HS-27A (cell line): Measurements from ENCODE around the gene CGNL1.

Source experiments
- DNase-seq: peaks from one replicate; pipeline ENCODE4 v3.0.0-alpha.2; 2012; ENCODE audit warnings: low read depth, missing footprints

The CGNL1 gene

GRCh38 chr15:57500979-57501576, 124.8 kb downstream of the CGNL1 start:
- no peak for DNase-seq

DNA sequence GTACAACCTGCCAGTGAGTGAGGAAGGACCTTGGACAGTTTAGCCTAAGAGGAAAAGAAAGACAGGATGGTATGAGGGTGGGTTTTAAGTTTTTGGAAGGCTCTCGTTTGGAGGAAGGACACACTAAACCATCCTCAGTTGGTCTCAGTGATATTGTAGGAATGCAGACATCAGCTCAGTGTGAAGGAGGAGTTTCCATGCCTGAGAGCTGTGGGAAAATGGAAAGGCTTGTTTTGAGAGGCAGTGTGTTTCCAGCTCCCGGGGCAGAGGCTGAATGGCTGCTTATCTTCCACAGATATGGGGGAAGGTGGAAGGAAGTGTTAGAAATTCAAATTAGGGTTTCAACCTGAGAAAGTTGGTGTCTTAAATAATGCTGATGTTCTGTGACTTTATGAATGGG, 125.8 kb downstream of the CGNL1 start:
- DNase-seq: no peak

DNA sequence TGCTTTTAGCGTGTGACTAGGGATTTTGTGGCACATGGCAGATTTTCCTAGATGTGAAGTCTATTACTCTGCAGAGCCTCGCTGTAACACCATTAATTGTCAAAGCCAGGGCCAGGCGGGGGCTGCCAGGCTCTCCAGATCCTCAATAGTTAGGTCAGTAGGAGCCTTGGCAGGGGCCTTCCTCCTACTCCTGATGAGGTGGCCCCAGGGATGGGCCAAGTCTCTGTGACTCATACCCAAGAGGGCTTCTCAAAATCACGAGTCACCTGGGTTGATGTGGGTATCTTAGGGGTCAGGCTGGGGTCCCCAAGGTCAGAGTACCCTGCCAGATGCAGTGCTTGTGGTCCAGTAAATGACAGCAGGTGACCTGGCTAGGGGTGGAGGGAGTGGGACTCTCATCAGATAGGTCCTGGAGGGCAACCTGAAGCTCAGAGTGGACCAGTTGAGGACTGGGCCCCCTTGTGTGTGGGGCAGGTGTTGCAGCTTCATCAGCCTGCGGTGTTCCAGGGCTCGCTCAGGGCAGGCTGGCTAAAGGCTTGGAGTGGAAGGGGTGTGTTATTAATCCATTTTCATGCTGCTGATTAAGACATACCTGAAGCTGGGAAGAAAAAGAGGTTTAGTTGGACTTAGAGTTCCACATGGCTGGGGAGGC, 126.9 kb downstream of the CGNL1 start:
- DNase-seq: no peak

DNA sequence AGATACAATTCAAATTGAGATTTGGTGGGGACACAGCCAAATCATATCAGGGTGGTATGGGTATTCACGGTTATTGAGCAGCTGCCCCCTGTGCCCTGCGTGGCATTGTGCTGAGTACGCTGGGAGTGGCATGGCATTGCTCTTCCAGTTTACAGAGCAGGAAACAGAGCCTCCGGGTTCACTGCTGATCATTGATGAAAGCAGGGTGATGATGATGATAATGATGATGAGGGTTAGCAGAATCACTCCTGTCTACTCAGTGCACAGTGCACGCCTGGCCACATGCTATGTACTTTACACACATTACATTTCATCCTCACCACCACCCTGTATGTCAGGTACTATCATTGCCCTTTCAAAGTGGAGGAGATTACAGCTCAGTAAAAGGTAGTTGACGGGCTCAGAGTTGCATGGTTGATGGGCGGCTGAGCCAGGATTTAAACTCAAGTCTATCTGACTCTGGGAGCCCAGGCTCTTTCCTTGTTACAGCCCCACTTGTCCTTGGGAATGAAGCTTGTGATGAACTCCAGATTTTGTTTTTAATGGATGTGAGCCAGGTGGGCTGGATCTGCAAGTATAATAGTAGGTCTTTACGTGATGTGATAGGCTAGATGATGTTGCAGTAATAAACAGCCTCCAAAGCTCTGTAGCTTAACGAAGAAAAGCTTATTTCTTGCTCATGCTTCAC, 127.8 kb downstream of the CGNL1 start:
- DNase-seq: no peak

DNA sequence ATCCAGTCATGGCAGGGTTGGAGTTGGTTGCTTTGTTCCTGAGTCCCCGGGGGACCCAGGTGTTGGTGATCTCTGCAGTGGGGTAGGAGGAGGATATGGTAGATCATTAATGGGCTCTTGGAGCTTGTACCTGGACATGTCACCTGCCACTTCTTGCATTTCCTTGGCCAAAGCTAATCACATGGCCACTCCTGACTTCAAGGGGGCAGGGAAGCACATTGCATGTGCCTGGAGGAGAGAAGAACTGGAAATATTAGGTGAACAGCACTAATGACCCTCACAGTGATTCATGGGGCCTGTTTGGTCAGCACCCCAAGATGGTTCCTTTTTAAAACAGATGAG, 128.3 kb downstream of the CGNL1 start:
- DNase-seq: no peak

DNA sequence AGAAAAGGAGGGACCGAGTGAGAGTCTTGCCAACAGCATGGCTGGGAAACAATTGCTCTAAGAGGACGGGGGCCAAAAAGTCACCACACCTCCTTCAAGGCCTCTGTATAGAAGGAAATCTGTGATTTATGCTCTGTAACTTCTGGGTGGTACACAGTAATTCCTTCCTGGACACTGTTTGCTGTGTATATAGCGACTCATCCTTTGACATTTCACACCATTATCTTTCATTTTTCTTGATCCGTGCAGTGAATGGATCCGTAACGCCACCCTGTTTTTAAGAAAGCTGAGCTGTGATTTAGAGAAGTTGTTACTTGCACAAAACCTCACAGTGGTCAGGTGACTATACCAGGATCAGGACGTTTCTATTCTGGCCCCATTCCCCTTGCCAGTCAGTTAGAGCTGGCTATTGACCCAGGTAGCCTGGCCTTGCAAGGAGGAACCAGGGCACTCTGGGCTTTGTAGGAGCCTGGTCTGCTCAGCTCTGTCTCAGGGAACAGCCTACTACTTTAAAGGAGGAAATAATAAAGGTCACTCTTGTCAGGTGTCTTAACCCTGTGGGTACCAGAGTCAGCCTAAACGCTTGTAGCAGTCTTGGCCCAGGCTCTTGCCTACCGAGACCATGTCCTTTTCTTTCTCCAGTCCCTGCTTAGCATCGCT, 128.9 kb downstream of the CGNL1 start:
- DNase-seq: no peak

- DNase-seq: no peak
Observed at GRCh38 chr15:57505949-57506391, 129.7 kb downstream of the CGNL1 start.

DNA sequence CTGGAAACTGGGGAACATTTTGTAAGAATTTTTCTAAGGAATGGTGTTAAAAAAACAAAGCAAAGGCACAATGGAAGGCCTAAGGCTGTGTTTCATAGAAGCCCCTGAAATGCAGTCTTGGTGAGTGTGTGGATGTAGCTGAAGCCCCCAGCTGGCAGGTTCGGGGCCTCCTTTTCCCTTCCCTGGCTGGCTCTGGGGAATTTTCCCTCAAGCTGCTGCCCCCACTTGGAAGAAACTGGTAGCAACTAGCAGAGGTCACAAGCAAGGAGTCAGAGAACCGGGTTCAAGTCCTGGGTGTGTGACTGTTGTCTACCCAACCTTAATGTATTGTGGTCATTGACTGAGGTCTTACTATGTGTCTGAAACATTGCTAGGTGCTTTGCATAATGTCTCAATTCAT, 130.1 kb downstream of the CGNL1 start:
- no peak for DNase-seq

DNA sequence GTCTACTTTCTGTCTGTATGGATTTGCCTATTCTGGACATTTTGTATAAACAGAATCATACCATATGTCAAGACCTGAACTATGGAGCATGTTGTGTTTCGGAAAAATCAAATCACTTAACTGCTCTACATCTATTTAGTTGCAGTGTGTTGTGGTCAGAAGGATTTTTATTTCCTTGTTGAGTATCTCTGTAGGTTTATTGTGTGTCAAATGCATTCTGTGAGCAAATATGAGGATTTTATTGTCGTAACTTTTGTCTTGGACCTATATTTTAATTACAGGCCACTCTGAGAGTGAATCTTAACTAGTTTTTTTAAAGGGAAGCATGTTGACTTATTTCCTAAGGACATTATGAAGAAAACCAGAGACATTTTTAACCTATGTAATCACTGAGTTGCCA, 130.8 kb downstream of the CGNL1 start:
- DNase-seq: no peak

GRCh38 chr15:57509126-57509525, 132.8 kb downstream of the CGNL1 start:
- DNase-seq: no peak

DNA sequence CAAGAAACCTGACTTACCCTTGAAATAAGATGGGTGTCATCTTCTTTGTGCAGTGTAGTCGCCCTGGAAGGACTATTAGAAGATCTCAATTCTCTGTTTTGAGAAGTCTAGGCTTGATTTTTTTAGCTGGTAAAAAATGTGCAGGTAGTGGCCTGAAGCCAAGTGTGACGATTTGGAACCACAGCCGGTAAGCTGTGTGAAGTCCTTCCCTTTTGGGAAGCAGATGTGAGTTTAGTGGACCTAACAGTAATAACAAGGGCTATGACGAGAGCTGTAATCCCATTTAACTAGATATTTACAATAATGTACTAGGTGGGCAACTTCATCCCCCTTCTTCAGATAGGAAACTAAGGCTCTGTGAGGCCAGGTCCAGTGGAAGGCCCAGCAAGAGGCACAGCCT, 133.7 kb downstream of the CGNL1 start:
- DNase-seq: no peak

- DNase-seq: no peak
Observed at GRCh38 chr15:57510647-57511046, 134.3 kb downstream of the CGNL1 start.

DNA sequence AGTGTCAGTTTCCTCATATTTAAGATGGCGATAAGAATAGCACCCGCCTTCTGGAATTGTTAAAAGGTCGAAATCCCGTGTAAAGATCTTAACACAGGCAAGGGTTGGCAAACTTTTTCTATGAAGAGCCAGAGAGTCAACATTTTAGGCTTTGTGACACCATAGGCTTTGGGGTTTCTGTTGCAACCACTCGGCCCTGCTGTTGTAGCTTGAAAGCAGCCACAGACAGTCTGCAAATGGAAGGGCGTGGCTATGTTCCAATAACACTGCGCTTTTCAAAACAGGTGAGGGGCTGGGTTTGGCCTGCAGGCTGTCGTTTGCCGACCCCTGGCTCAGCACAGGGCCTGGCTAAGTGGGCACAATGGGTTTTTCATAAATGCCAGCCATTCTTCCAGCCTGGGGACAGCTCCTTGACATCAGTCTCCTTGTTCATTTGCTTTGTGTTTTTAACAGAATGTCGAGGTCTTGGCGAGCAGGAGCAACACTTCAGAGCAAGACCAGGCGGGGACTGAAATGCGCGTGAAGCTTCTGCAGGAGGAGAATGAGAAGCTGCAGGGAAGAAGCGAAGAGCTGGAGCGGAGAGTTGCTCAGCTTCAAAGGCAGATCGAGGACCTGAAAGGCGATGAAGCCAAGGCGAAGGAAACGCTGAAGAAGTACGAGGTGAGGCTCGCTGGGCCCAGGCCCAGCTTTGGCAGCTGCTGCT, 140.2 kb downstream of the CGNL1 start:
- DNase-seq: no peak

DNA sequence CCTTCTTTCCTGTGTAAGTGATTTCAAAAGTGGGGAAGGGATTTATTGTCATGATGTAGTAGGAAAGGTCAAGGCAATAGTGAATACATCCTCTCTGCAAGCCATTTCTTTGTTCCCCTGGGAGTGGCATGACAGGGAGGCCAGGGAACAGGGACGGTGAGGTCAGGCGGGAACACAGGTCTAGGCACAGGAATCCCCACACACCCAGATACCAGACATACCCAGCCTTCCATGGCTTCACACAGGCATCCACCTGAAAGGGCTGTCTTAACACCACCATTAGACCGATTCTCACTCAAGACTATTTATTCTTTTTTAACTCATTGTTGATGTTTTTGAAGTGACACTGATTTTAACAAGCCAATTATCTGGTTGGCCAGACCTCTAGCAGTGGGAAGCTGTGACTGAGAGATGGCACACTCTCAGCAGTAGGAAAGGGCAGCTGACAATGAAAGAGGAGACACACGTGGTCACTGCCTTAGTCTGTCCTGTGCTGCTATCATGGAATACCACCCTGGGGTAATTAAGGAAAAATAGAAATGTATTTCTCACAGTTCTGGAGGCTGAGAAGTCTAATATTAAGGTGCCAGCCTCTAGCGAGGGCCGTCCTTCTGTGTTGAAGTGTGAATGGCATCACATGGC, 140.8 kb downstream of the CGNL1 start:
- DNase-seq: no peak

DNA sequence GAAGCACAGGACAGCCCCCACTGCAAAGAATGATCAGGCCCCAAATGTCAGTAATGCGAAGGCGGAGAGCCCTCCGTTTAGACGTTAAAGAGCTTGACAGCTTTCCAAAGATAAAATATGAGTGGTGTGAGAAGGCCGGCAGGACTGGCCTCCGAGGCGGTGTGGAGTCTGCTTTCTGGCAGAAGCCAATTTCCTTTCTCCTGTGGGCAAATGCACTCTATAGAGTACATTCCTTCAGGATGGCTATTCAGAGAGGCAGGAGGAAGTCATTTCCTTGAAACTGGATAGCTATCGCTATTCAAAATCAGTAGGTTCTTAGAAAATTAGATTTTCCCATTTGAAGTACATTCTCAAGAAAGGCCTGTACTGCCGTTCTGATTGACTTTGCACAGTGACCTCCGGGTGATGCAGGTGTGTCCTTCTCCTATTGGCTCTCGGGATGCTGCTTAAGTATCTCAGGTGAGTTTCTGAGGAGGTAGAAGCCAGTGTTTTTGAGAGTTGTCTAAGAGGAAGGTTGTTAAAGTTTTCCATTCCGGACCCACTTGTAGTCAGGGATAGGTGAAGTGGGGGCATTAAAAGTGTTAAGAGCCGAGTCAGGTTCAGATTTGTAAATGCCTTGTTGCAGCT, 142.6 kb downstream of the CGNL1 start:
- no peak for DNase-seq

DNA sequence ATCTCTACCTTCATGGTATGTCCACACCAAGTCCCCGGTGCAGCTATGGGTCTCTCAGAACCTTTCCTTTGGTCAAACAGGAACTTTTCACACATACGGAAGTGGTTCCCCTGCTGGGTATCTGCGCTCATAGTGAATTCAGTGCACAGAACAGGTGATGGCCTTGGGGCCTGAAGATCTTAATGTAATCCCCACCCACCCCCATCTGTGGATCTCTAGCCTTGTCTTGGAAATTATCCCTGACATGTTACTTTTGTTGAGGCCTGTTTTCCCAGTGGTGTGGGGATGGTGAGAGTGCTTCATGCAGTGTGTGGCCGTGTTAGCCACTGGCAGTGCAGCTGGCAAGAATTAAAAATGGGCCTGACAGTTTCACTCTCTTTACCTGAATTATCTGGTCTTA, 143.5 kb downstream of the CGNL1 start:
- no peak for DNase-seq

GRCh38 chr15:57521503-57521902, 145.2 kb downstream of the CGNL1 start:
- DNase-seq: no peak

DNA sequence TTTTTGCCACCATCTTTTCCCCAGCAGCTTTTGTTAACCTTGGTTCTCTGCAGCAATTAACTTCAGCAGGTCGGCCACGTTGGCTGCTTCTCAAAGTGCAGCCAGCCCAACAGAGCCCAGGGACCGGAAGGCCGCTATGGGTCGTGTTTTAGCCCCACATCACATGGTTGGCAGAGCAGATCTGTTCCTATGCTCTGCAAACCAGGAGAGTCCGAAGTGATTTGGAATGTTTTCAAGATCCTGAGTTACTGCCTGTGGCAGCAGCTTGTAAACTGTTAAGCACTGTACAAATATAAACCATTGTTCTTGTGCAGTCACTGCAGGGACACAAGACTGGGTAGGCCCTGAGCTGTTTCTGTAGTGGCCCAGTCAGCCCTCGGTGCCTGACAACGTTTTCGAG, 145.8 kb downstream of the CGNL1 start:
- no peak for DNase-seq

- DNase-seq: no peak
Observed at GRCh38 chr15:57525581-57525980, 149.3 kb downstream of the CGNL1 start.

- DNase-seq: no peak
Observed at GRCh38 chr15:57526076-57526475, 149.8 kb downstream of the CGNL1 start.

DNA sequence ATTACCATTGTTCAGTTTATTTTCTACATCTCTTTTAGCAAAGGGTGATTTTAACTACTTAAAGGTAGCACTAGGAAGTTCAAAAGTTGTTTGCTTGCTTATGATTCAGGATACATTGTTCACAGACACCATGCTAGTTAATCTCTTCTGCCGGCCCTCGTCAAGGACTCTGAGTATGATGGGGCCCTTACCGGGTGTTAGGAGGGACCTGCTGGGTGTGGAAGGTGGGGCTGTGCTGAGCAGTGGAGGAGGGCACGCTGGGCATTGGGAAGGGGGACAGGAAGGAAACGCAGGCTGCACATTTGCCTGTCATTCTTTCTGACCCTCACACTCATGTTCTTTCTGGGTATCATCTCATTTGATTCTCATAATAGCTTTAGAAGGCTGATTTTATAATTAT, 150.3 kb downstream of the CGNL1 start:
- no peak for DNase-seq
